DOHH2 (cell line): ENCODE data around the gene AKIP1.

Experiments
- CTCF ChIP-seq: fragments of 200-600 bp; sonication (generic); IDR thresholded peaks from one replicate; pipeline ENCODE4 v1.5.1; 2014; ENCODE audit warnings: antibody characterized with exemption, mild to moderate bottlenecking, low read depth, low read length; ENCODE audit not compliant: poor library complexity, severe bottlenecking
- EZH2phosphoT487 ChIP-seq: fragments of 200-600 bp; sonication (generic); IDR thresholded peaks from 2 replicates; pipeline ENCODE4 v1.6.1; 2017; ENCODE audit warnings: borderline replicate concordance, mild to moderate bottlenecking, antibody characterized with exemption, low read length, moderate library complexity, mixed read lengths

- TF ChIP-seq CTCF (no peak), EZH2phosphoT487 (no peak)
Measured at GRCh38 chr11:8910649-8911026, 351 bp upstream of the AKIP1 start.
